K562 treated with DMSO at 1 percent for 24 hours (cell line): ENCODE data around the gene RAB5IF. TPM values are rescaled to one million over a fixed set of nuclear protein-coding genes. Genes with fewer than 3 reads are reported as not detected.

Experiments used
- total RNA-seq: library from RNA; unstranded; fragments of 300-600 nt; gene quantifications from 2 replicates; pipeline ENCODE4 v1.2.3, GENCODE V29; 2022; ENCODE audit warnings: low read depth; ENCODE audit not compliant: insufficient read depth

The RAB5IF gene, protein sequence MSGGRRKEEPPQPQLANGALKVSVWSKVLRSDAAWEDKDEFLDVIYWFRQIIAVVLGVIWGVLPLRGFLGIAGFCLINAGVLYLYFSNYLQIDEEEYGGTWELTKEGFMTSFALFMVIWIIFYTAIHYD
- 140 and 153 TPM in 2 replicates for total RNA-seq

DNA sequence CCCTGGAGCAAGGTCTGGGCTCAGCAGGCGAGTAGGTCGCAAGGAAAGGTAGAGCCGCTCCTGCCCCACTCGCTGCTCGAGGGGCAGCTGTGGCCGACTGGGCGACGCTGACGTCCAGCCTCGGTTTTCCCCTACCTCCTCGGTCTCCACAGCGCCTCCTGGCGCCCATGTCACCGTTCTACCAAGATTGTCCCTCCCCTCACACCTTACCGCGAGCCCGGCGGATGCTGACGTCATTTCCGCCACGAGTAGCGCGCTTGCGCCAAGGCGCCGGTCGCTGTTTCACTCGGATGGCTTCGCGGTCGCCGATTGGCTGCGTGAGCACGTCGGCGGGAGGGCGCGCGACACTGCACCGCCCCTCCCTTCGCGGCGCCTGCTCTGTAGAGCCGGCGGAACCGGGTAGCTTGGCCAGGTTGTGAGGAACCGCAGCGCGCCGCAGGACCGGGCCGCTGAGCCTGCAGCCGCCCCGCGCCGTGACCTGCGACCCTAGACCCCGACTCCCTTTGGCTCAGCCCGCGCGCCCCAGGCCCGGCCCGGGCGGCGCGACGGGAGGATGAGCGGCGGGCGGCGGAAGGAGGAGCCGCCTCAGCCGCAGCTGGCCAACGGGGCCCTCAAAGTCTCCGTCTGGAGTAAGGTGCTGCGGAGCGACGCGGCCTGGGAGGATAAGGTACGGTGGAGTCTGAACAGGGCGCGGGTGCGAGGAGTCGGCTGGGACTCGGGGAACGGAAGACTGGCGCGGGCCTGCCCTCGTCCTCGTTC lies at the start of gene RAB5IF:
RAB5IF (plus strand) TSS at position 381 of the 759 bp plus-strand sequence; CDS start at position 554, 173 bp downstream.

DNA sequence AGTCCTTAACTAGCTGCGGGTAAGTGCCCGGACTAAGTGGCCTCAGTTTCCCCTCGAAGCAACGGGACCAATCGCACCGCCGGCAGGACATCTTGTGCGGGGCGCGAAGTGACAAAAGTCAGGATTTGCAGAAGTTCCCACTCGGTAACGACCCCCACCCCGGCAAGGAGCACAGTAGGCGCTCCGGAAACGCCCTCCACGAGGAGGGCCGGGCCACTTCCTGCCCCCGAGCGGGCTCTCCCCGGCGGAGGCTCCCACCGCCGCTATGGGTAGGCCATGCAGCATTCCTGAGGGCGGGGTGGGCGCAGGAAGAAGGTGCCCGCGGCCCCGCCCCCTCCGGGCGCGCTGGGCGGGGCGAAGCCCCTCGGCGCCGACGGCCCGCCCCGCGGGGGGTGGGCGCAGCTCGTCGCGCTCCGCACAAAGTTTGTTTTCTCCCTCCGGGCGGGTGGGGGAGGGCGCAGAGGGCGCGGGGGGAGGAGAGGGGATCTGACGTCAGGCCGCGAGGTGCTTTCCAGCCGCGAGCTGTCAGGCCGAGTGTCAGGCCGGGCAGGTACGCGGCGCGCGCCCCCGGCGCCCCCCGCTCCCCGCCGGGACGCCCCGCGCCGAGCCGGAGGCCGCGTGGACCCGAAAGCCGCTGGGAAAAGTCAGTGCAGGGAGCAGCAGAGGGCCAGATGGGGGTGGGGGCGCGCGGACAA lies 32.3 kb upstream of the RAB5IF start, which contains the start of gene TGIF2:
TGIF2 (plus strand) TSS at position 495 of the 695 bp plus-strand sequence. CDS start 5,178 bp downstream, outside the sequence.

DNA sequence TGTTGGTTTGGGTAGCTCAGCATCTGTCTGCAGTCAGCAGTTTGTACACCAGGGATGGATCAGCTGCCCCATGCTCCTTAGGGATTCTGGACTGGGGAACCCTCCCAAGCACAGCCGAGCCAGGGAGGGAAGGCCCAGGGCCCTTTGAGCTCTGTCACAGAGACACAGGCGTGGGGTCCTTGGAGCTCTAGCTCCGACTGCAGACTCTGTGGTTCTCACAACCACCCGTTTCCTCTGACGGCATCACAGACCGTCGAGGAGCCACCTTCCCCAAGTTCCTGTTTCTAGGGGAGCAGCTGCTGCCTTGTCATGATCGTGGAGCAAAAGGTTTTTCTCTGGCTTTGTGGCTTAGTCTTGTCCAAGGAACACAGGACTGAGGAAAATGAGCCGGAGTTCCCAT lies 40.4 kb downstream of the RAB5IF start, which contains the start of gene SLA2:
SLA2 (minus strand) TSS at position 199 of the 400 bp plus-strand sequence. CDS start 4,861 bp downstream, outside the sequence.

Other genes starting within 250 kb of the RAB5IF start
- gene MYL9, start 64.3 kb upstream of the RAB5IF start, total RNA-seq: 3.2 and 6.5 TPM in 2 replicates
- gene TGIF2, start 32.2 kb upstream of the RAB5IF start, total RNA-seq: 7.2 and 10.0 TPM in 2 replicates
- gene SLA2, start 40.4 kb downstream of the RAB5IF start, total RNA-seq: not detected in 2 replicates
- gene NDRG3, start 140.3 kb downstream of the RAB5IF start, total RNA-seq: 22.6 and 23.2 TPM in 2 replicates
- gene DSN1, start 168.0 kb downstream of the RAB5IF start, total RNA-seq: 24.5 and 27.0 TPM in 2 replicates